GM20431 (cell line): Measurements from ENCODE around the gene CDC42BPA.

ENCODE experiments used
- in situ Hi-C: fragments of 300-500 bp; cut with MseI, MboI; formaldehyde crosslinking; loops from one replicate; pipeline ENCODE4 v1.15.0; 2020; ENCODE audit warnings: low sequenced_read_pairs; ENCODE audit not compliant: unreplicated experiment

The CDC42BPA gene

GRCh38 chr1:227077783-227078182 is 240.5 kb downstream of the CDC42BPA start:
- in situ Hi-C loops = no loop called here

- in situ Hi-C loops = no loop called here
These were observed 244.5 kb downstream of the CDC42BPA start for GRCh38 chr1:227073786-227074185.

GRCh38 chr1:227072991-227073390 is 245.3 kb downstream of the CDC42BPA start:
- in situ Hi-C loops = no loop called here

- in situ Hi-C loops = no loop called here
These were observed 246.3 kb downstream of the CDC42BPA start for GRCh38 chr1:227071895-227072587.

GRCh38 chr1:227070638-227071285 is 247.5 kb downstream of the CDC42BPA start:
- in situ Hi-C loops = no loop called here

- in situ Hi-C loops = no loop called here
These were observed 248.8 kb downstream of the CDC42BPA start for GRCh38 chr1:227069490-227069889.

- in situ Hi-C loops = no loop called here
These were observed 249.4 kb downstream of the CDC42BPA start for GRCh38 chr1:227068883-227069282.

- in situ Hi-C loops = no loop called here
These were observed 251.3 kb downstream of the CDC42BPA start for GRCh38 chr1:227066999-227067398.

- in situ Hi-C loops = no loop called here
These were observed 253.0 kb downstream of the CDC42BPA start for GRCh38 chr1:227065311-227065710.

GRCh38 chr1:227062306-227062705 is 256.0 kb downstream of the CDC42BPA start:
- in situ Hi-C loops = no loop called here

- in situ Hi-C loops = no loop called here
These were observed 259.2 kb downstream of the CDC42BPA start for GRCh38 chr1:227059076-227059475.

GRCh38 chr1:227058321-227058751 is 260.0 kb downstream of the CDC42BPA start:
- in situ Hi-C loops = no loop called here

- in situ Hi-C loops = no loop called here
These were observed 269.0 kb downstream of the CDC42BPA start for GRCh38 chr1:227049253-227049652.

GRCh38 chr1:227043755-227044154 is 274.5 kb downstream of the CDC42BPA start:
- in situ Hi-C loops = no loop called here

- in situ Hi-C loops = no loop called here
These were observed 276.0 kb downstream of the CDC42BPA start for GRCh38 chr1:227042292-227042691.

- in situ Hi-C loops = no loop called here
These were observed 279.9 kb downstream of the CDC42BPA start for GRCh38 chr1:227038401-227038800.

- in situ Hi-C loops = no loop called here
These were observed 281.2 kb downstream of the CDC42BPA start for GRCh38 chr1:227037121-227037520.

GRCh38 chr1:227035316-227035715 is 283.0 kb downstream of the CDC42BPA start:
- in situ Hi-C loops = no loop called here

GRCh38 chr1:227033880-227034279 is 284.4 kb downstream of the CDC42BPA start:
- in situ Hi-C loops = no loop called here

- in situ Hi-C loops = no loop called here
These were observed 285.9 kb downstream of the CDC42BPA start for GRCh38 chr1:227032396-227032795.

- in situ Hi-C loops = no loop called here
These were observed 301.3 kb downstream of the CDC42BPA start for GRCh38 chr1:227016990-227017389.

GRCh38 chr1:227010645-227011044 is 307.6 kb downstream of the CDC42BPA start:
- in situ Hi-C loops = no loop called here
